Motor neuron (in vitro differentiated cells): Measurements from ENCODE around the gene PLA2G3. TPM values are rescaled to one million over a fixed set of nuclear protein-coding genes. Genes with fewer than 3 reads are reported as not detected.

Source experiments
- ATAC-seq, 8 experiments: fragments of 200-7000 bp; cut with Tn5 transposase; replicated peaks in 6 of 8; 2 replicates each; pipeline ENCODE4 v1.8.0; 2021; ENCODE audit warnings: mild to moderate bottlenecking in 8 of 8, moderate library complexity in 8 of 8
- H3K27ac ChIP-seq, 2 donors: fragments of 250-450 bp; sonication (Bioruptor Pico); 2 replicates each; pipeline ENCODE4 v1.9.0; 2021; ENCODE audit warnings: antibody characterized with exemption in 2 of 2, mild to moderate bottlenecking in 2 of 2, moderate library complexity in 1 of 2
- H3K4me1 ChIP-seq, 2 donors: fragments of 250-450 bp; sonication (Bioruptor Pico); replicated peaks in 1 of 2; 2 replicates each; pipeline ENCODE4 v1.6.1; 2021; ENCODE audit warnings: antibody characterized with exemption in 2 of 2, mild to moderate bottlenecking in 2 of 2, moderate library complexity in 1 of 2
- H3K4me3 ChIP-seq, 5 donors: fragments of 250-450 bp; sonication (Bioruptor Pico); 2 replicates each; pipeline ENCODE4 v1.9.0; 2021; ENCODE audit warnings: antibody characterized with exemption in 5 of 5, mild to moderate bottlenecking in 5 of 5, moderate library complexity in 4 of 5
- WGBS, 10 experiments: fragments of 450-650 bp; shearing (Covaris generic); methylation state at CpG; one replicate each; pipeline ENCODE4 v1.0.0; 2022; 5-methylcytosine and 5-hydroxymethylcytosine counted together
- in situ Hi-C, 9 experiments: fragments of 400-800 bp; cut with MboI; loops; one replicate each; pipeline ENCODE4 v1.15.0; 2021; ENCODE audit warnings: low sequenced_read_pairs in 9 of 9, low pct_unique_long_range_greater_than_20kb in 2 of 9; ENCODE audit not compliant: unreplicated experiment in 9 of 9
- total RNA-seq, 8 experiments: library from RNA; unstranded; fragments of 300-600 nt; gene quantifications; 2 replicates each; pipeline versions ENCODE4 v1.2.3 to v1.2.4, GENCODE V29; 2022

The PLA2G3 gene
- total RNA-seq, 8 experiments from 2014 or later = 0.05 to 0.90 (median 0.29) TPM

DNA sequence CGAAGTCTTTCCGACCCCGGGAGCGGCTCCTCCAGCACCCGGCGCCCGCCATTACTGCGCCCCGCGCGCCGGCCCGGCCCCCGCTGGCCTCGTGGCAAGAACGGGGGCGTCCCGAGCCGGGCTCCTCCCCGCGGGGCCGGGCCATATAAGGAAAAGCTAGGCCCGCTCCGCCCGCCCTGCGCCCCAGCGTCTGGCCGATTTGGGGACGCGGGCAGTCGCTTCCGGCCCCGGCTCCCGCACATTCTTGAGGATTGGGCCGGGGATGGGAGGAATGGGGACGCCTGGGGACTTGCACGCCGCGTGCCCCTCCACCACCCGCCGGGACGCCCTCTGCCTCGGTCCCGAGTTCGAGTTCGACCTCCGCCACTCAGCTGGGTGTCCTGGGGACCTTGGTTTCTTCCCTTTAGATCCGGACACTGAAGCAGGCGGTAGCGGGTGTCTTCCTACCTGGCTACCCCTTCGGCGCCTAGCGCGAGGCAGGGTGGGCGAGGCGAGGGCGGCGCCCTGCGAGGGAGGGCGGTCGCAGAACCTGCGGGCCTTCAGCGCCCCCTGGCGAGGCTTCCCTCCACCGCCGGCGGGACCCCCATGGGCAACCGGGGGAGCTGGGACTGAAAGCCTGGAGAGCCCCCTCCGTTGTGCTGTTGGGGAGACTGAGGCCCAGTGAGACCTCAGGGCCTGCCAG, 55.4 kb downstream of the PLA2G3 start:
- Histone ChIP-seq H3K4me3 (peak overlapping the region; percentile 29 to 53 (median 48)), H3K4me1 (peaks cover 0 to 16% of the 10 kb centered on the region in 2 donors), H3K27ac (no peak overlapping the region)
- in situ Hi-C loops = loop anchor here in 4 of 9 experiments (10.0 to 25.0 kb wide), 3 partner anchors 110 to 140 kb away; partner anchors contain the start of genes MORC2 (in 2 of the 4) and TUG1 (in 2 of the 4)
- peak; percentile 15 to 79 (median 56) for ATAC-seq
- WGBS, 10 experiments = 0 to 3% (median 3%) methylated on average over 5 to 8 of the region's 69 CpGs; no CpG with 5 or more reads in 7 of the 10 experiments

Other genes with a start within 250 kb of the PLA2G3 start
- 10 to 100 TPM; 17.5 to 38.5 (median 28.3) TPM for gene MORC2, start 171.7 kb downstream of the PLA2G3 start, total RNA-seq
- gene TUG1, start 171.2 kb downstream of the PLA2G3 start, total RNA-seq = 10 to 100 TPM; 50.0 to 98.1 (median 76.4) TPM
- 10 to 100 TPM in 4 of 8 experiments, 1 to 10 TPM in 4; 3.2 to 16.9 (median 9.9) TPM for gene SMTN, start 59.2 kb downstream of the PLA2G3 start, total RNA-seq
- 100 to 1,000 TPM in 2 of 8 experiments, 10 to 100 TPM in 6; 17.1 to 366 (median 42.5) TPM for gene SELENOM, start 32.9 kb downstream of the PLA2G3 start, total RNA-seq
- 1 to 10 TPM; 1.2 to 6.0 (median 3.6) TPM for gene INPP5J, start 17.5 kb downstream of the PLA2G3 start, total RNA-seq
- gene RNF185, start 19.7 kb upstream of the PLA2G3 start, total RNA-seq = 10 to 100 TPM; 15.9 to 34.7 (median 18.1) TPM
- gene LIMK2, start 71.8 kb upstream of the PLA2G3 start, total RNA-seq = 10 to 100 TPM; 10.1 to 58.5 (median 26.3) TPM
- gene PIK3IP1, start 152.0 kb upstream of the PLA2G3 start, total RNA-seq = 10 to 100 TPM in 1 of 8 experiments, 1 to 10 TPM in 7; 2.4 to 15.9 (median 5.6) TPM
- 10 to 100 TPM in 7 of 8 experiments, 1 to 10 TPM in 1; 4.7 to 69.6 (median 31.9) TPM for gene PATZ1, start 205.8 kb upstream of the PLA2G3 start, total RNA-seq